Effector memory CD4-positive, alpha-beta T cell (primary cell): ENCODE results near the gene UCKL1.
A peak's percentile ranks its signal among the peaks of the same experiment; 100 is the strongest.

ENCODE experiments used
- DNase-seq, 3 donors: peaks; one replicate each; pipeline ENCODE4 v3.0.0-alpha.2; 2020
- H3K27ac ChIP-seq: 2 replicates; pipeline ENCODE4 v1.7.0; 2013; ENCODE audit warnings: mild to moderate bottlenecking, low read length, moderate library complexity; ENCODE audit not compliant: insufficient read depth, poor library complexity, severe bottlenecking
- H3K27me3 ChIP-seq: replicated peaks from 2 replicates; pipeline ENCODE4 v1.7.0; 2013; ENCODE audit warnings: mild to moderate bottlenecking, low read length; ENCODE audit not compliant: insufficient read depth, control insufficient read depth, poor library complexity, severe bottlenecking
- H3K36me3 ChIP-seq: 2 replicates; pipeline ENCODE4 v1.7.0; 2013; ENCODE audit warnings: mild to moderate bottlenecking, low read length, moderate library complexity; ENCODE audit not compliant: control insufficient read depth, insufficient read depth
- H3K4me1 ChIP-seq: 2 replicates; pipeline ENCODE4 v1.7.0; 2013; ENCODE audit warnings: low read length, mild to moderate bottlenecking; ENCODE audit not compliant: control insufficient read depth, insufficient read depth, poor library complexity, severe bottlenecking
- H3K4me3 ChIP-seq: 2 replicates; pipeline ENCODE4 v1.7.0; 2013; ENCODE audit warnings: low read length, low read depth, mild to moderate bottlenecking; ENCODE audit not compliant: insufficient read depth, poor library complexity, severe bottlenecking
- H3K9me3 ChIP-seq: 2 replicates; pipeline ENCODE4 v1.7.0; 2013; ENCODE audit warnings: mild to moderate bottlenecking, low read length, moderate library complexity; ENCODE audit not compliant: control insufficient read depth

Gene UCKL1

GRCh38 chr20:63958964-63959698 lies 2.9 kb upstream of the UCKL1 start:
- H3K4me1 ChIP-seq: peaks cover 32% of the 10 kb centered on the region
- H3K27ac ChIP-seq: no peak overlapping the region
- no peak overlapping the region for H3K4me3 ChIP-seq
- no peak for DNase-seq
- H3K27me3 ChIP-seq: no peaks in the 10 kb centered on the region
- H3K9me3 ChIP-seq: no peaks in the 10 kb centered on the region
- H3K36me3 ChIP-seq: peaks cover 34% of the 10 kb centered on the region

GRCh38 chr20:63958471-63958870 lies 2.3 kb upstream of the UCKL1 start:
- DNase-seq: no peak
- peaks cover 28% of the 10 kb centered on the region for H3K36me3 ChIP-seq
- no peak overlapping the region for H3K4me3 ChIP-seq

DNA sequence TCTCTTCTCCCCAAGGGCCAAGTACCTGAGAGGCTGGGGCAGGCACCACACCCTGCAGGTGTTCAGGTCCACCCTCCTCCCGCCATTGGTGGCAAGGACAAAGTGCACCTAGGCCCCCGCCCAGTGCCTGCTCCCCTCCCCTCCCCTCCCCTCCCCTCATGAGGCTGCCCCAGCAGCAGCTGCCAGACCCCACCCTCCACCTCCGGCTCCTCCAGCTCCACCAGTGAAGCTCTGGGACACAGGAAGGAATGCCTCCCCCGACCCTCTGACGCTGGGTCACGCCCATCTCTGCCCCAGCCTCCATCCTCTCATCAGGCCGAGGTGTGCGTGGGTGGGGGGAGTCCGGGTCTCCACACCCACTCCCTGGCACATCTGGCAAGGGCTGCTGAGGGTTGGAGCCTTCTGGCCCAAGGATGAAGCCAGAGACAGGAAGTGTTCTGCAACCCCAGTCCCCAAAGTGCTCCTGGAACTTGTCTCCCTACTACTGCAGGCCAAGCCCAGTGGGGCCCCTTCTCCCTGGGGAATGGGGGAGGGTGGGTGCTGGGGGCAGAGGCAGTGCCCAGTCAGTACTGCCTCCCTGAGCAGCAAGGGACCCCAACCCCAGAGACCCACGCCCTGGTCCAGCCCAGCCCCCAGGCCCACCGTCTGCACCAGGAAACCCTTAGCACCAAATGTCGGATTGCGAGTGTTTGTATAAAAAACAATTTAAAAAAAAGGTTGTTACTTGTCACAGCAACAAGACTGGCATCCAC lies 1.6 kb upstream of the UCKL1 start:
- DNase-seq: no peak
- peak overlapping the region; percentile 68 for H3K27ac ChIP-seq

More at GRCh38 chr20:63958471-63958870, 2.3 kb upstream of the UCKL1 start:
- Histone ChIP-seq H3K4me1 (peaks cover 37% of the 10 kb centered on the region), H3K27me3 (no peaks in the 10 kb centered on the region), H3K9me3 (no peaks in the 10 kb centered on the region), H3K27ac (no peak overlapping the region)

GRCh38 chr20:63957004-63957689 lies 931 bp upstream of the UCKL1 start:
- H3K27ac ChIP-seq: peak overlapping the region; percentile 68

More for the DNA sequence above, 1.6 kb upstream of the UCKL1 start:
- H3K4me1 ChIP-seq: peaks cover 37% of the 10 kb centered on the region
- H3K9me3 ChIP-seq: no peaks in the 10 kb centered on the region
- no peaks in the 10 kb centered on the region for H3K27me3 ChIP-seq
- H3K4me3 ChIP-seq: no peak overlapping the region
- peaks cover 23% of the 10 kb centered on the region for H3K36me3 ChIP-seq

GRCh38 chr20:63956664-63957003 lies 418 bp upstream of the UCKL1 start:
- no peaks in the 10 kb centered on the region for H3K27me3 ChIP-seq
- peaks cover 45% of the 10 kb centered on the region for H3K4me1 ChIP-seq
- H3K36me3 ChIP-seq: peaks cover 17% of the 10 kb centered on the region
- H3K4me3 ChIP-seq: peak overlapping the region; percentile 55
- peak overlapping the region; percentile 68 for H3K27ac ChIP-seq
- no peak for DNase-seq
- H3K9me3 ChIP-seq: no peaks in the 10 kb centered on the region

More at GRCh38 chr20:63957004-63957689, 931 bp upstream of the UCKL1 start:
- H3K4me1 ChIP-seq: peaks cover 42% of the 10 kb centered on the region
- peaks cover 20% of the 10 kb centered on the region for H3K36me3 ChIP-seq
- peak; percentile 55 to 61 (median 57) for DNase-seq
- H3K4me3 ChIP-seq: peak overlapping the region; percentile 55
- H3K27me3 ChIP-seq: no peaks in the 10 kb centered on the region
- H3K9me3 ChIP-seq: no peaks in the 10 kb centered on the region

GRCh38 chr20:63955281-63955826 lies 862 bp downstream of the UCKL1 start:
- peaks cover 10% of the 10 kb centered on the region for H3K36me3 ChIP-seq
- H3K27me3 ChIP-seq: no peaks in the 10 kb centered on the region
- peaks cover 50% of the 10 kb centered on the region for H3K4me1 ChIP-seq
- H3K27ac ChIP-seq: peak overlapping the region; percentile 79
- peak overlapping the region; percentile 83 for H3K4me3 ChIP-seq
- H3K9me3 ChIP-seq: no peaks in the 10 kb centered on the region
- DNase-seq: peak in 2 of 3 donors; percentile 29

DNA sequence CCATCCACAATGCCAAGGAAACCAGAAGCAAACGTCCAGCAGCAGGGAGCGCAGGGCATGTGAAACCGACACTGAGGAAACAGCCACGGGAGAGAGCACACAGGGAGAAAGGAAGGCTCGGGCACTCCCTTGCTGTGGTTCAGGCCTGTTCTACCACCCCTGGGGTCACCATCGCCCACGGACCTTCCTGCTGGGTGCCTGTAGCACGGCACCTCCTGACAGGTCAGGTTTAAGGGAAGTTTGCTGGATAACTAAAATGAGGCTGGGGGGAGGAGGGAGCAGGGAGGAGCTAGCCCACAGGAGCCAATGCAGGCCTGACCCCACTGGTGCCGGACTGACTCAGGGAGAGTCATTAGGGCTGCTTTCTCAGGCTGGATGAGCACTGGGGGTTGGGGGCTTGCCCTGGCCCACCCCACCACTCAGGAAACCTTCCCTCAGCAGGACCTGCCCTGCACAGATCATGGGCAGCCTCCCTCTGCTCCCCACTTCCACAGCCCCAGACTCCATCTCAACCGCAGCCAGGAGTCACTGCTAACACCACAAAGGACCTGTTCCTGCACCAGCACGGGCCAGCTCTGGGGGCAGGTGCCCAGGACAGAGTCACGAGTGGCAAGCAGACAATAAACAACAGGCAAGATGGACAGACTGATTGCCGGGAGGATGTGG lies 2.3 kb downstream of the UCKL1 start:
- Histone ChIP-seq H3K4me3 (no peak overlapping the region), H3K36me3 (no peaks in the 10 kb centered on the region), H3K4me1 (peaks cover 59% of the 10 kb centered on the region), H3K9me3 (no peaks in the 10 kb centered on the region), H3K27me3 (no peaks in the 10 kb centered on the region), H3K27ac (no peak overlapping the region)
- no peak for DNase-seq

- H3K4me3 ChIP-seq: no peak overlapping the region
- no peaks in the 10 kb centered on the region for H3K36me3 ChIP-seq
- no peaks in the 10 kb centered on the region for H3K9me3 ChIP-seq
- H3K27me3 ChIP-seq: no peaks in the 10 kb centered on the region
- no peak for DNase-seq
- peaks cover 65% of the 10 kb centered on the region for H3K4me1 ChIP-seq
- no peak overlapping the region for H3K27ac ChIP-seq
These were observed 3.4 kb downstream of the UCKL1 start for GRCh38 chr20:63952769-63953168.

GRCh38 chr20:63952210-63952535 lies 4.0 kb downstream of the UCKL1 start:
- Histone ChIP-seq H3K27ac (no peak overlapping the region), H3K4me3 (no peak overlapping the region)

More at GRCh38 chr20:63952210-63952535, 4.0 kb downstream of the UCKL1 start:
- H3K4me1 ChIP-seq: peaks cover 65% of the 10 kb centered on the region
- no peaks in the 10 kb centered on the region for H3K9me3 ChIP-seq
- no peaks in the 10 kb centered on the region for H3K36me3 ChIP-seq
- H3K27me3 ChIP-seq: no peaks in the 10 kb centered on the region
- no peak for DNase-seq
